Stimulated activated CD8-positive, alpha-beta memory T cell treated with anti-CD3 and anti-CD28 coated beads, Interleukin-15, amount 100 ng/mL, for 4 hours (primary cell): ENCODE measurements around the gene RBMX.

ENCODE experiments used
- DNase-seq, 2 donors: peaks; one replicate each; pipeline ENCODE4 v3.0.0-alpha.2; 2020; ENCODE audit warnings: low read depth in 2 of 2

Gene RBMX

DNA sequence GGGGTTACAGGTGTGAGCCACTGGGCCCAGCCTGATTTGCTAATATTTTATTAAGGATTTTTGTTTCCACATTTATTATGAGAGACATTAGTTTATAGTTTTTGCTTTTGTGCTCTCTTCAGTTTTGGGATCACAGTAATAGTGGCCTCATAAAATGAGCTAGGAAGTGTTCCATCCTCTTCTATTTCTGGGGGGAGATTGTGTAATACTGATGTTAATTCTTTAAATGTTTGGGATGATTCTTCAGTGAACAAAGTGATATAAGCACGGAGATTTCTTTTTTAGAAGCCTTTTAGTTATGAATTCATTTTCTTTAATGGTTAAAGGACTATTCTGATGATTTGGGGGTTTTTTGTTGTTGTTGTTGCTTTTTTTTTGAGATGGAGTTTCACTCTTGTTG lies 41.3 kb downstream of the RBMX start:
- DNase-seq, result no peak

DNA sequence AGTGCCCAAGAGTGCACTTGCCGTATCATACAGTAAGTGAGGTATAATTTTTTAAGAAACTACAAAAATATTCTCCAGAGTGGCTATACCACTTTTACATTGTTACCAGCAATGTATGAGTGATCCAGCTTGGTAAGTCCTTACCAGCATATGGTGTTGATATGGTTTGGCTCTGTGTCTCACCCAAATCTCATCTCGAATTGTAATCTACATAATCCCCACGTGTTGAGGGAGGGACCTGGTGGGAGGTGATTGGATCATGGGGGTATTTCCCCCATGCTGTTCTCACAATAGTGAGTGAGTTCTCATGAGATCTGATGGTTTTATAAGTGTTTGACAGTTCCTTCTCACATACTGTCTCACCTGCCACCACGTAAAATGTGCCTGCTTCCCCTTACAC lies 44.8 kb downstream of the RBMX start:
- no peak for DNase-seq

DNA sequence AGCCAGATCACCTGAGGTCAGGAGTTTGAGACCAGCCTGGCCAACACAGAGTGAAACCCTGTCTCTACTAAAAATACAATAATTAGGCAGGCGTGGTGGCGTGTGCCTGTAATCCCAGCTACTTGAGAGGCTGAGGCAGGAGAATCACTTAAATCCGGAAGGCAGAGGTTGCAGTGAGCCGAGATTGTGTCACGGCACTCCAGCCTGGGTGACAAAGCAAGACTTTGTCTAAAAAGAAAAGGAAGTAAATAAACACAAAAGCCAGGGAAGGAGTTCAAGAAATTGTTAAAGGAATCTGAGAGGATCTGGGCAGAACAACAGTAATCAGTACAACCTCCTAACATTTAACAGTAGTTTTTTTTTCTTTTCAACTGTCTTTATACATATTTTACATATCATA lies 51.1 kb downstream of the RBMX start:
- DNase-seq, result no peak

DNA sequence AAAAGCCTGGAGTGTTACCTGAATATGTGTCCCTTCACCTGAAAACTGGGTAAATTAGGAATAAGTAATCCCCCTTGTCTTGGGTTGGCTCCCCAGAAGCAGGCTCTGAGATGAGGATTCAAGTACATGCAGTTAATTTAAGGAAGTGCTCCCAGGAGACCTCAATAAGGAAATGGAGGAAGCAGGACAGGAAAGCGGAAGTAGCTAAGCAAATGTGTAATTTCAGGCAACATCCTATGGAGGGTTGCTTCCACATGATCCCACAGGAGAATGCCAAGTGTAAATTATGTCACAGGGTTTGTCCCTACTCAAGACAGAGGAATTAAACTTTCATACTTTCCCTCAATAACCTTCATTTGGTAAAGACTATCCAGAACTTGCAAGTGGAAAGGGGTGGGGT lies 51.7 kb downstream of the RBMX start:
- no peak for DNase-seq

DNA sequence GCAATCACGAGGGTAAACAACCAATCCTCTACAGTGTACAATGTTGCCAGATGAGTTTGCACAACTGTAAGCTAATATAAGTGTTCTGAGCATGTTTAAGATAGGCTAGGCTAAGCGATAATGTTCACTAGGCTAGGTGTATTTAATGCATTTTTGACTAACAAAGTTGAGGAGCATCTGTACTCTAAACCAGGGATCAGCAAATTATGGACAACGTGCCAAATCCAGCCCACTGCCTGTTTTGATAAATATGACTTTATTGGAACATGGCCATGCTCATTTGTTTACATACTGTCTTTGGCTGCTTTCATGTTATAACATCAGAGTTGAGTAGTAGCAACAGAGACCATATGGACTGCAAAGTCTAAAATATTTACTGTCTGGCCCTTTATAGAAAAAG lies 53.5 kb downstream of the RBMX start:
- no peak for DNase-seq

DNA sequence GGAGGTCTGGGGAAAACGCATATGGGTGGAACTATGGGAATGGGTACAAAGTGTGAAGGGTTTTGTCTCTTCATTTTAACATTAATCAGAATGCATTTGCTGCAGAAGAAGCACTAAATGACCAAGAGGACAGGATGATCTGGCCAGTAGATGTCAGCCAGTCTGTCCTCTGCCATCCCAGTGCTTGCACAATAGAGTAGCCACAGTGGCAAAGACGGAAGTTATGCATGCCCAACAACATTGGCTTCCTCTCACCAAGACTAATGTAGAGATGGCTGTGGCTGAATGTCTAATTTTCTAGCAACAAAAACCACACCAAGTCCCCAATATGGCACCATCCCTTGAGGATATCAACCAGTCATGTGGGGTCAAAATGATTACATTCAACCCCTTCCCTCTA lies 54.8 kb downstream of the RBMX start:
- no peak for DNase-seq
